Stimulated activated CD8-positive, alpha-beta memory T cell treated with anti-CD3 and anti-CD28 coated beads, Interleukin-7, amount 100 ng/mL, for 1 hour (primary cell): ENCODE results near the gene COL15A1.

ENCODE experiments used
- DNase-seq, 2 donors: peaks; one replicate each; pipeline ENCODE4 v3.0.0-alpha.2; 2020; ENCODE audit warnings: low read depth in 2 of 2

COL15A1 gene

DNA sequence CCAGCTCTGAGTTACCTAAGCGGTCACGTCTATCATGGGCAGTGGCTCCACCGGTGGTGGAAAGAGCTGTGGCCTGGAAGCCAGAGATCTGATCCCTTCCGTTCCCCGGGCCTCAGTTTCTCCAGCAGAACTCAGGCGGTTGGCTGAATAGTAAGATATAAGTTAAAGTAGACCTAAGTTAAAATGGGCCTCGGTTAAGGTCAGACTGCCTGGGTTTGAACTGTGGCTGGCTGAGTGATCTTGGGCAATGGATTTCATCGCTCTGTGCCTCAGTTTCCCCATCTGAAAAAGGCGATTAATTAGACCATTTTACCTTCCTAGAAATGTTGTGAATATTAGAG, 997 bp downstream of the COL15A1 start:
- no peak for DNase-seq

DNA sequence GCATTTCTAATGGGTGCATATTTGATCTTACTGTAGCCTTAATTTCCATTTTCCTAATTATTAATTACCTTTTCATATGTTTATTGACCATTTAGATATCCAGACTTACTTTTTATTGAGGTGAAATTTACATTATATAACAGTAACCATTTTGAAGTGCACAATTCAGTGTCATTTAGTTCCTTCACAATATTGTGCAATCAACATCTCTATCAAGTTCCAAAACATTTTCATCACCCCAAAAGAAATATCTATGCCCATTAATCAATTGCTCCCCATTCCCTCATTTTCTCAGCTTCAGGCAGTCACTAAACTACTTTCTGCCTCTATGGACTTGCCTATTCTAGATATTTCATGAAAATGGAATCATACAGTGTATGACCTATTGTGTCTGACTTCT, 5.9 kb downstream of the COL15A1 start:
- DNase-seq: no peak

DNA sequence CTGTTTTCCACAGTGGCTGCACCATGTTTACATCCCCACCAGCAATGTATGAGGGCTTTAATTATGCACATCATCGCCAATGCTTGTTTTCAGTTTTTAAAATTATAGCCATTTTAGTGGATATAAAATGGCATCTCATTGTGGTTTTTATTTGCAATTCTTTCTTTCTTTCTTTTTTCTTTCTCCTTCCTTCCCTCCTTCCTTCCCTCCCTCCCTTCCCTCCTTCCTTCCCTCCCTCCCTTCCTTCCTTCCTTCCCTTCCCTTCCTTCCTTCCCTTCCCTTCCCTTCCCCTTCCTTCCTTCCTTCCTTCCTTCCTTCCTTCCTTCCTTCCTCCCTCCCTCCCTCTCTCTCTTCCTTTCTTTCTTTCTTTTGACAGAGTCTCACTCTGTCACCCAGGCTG, 6.6 kb downstream of the COL15A1 start:
- no peak for DNase-seq

DNA sequence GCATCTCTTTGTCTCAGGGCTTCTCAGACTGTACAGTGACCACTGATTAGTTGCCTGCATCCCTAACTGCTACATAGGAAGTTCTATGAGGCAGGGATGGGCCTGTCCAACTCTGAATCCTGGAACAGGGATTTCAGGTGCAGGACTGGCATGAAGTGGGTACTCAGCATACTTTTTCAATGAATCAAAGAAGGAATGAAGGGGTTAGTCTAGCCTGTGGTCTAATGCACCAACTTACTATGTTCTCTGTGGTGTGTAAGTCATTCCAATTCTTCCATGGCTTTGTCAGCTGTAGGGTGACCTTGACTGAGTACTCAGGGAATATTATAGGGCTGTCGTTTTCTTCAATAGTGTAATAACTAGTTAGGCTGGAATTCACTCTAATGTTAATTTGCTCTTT, 8.3 kb downstream of the COL15A1 start:
- DNase-seq: no peak

DNA sequence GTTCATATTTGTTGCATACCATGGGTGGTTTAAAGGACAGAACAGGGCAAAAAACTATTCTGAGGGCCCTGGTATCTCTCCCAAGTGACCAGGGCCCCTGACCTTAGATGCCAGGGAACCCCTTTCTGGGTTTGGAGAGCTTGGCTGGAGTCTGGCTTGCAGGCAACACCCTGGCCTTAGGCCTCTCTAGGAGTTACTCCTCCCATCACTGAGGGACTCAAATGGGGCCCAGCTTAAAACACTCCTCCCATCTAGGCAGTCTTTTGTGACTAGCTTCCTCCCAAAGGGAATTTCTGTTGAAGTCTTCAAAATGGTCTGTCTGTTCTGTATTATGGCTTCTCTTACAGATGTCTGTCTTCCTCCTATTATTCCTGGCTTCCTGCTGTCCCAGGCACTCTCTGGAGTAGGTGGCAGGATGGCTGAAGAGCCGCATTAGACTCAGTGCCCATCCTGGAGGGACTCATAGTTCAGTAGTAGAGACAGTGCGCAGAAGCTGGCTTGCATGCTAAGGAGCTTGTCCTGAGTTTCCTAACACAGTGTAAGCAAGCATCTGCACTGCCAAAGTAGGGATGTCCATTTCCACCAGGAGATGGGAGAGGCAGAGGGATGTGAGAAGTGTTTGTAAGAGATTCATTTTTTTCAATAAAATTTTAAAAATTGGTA, 10.0 kb downstream of the COL15A1 start:
- DNase-seq: no peak

DNA sequence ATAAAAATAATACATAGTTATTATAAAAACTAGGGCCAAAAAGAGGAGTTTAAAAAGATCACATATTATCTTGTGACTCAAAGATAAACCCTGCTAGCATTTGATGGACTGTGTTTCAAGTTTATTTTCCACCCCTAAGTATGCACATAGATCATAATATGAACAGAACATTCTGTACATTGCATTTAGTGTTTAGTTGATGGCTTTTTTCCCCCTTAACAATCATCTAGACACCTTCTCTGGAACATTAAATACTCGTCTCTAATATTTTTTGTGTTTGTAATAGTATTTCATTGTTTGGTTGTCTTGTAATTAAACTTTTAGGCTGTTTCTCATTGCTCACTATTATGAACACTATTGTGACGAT, 10.5 kb downstream of the COL15A1 start:
- DNase-seq: no peak

DNA sequence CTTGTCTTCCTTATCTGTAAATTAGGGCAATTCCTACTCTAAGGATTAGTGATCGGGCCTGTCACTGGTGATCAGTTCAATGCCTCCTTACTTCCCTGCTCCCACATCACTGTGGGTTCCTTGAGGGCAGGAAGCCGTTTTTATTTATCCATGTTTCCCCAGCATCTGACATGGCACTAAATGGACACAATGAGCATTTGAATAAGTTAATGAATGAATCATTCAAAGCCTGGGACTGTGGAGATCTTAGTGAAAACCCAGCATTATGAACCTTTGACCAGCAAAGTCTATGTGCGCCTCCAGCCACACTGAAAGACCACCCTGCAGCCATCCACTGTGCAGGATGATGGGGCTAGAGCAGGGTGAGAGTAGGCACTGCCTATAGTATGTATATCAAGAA, 11.6 kb downstream of the COL15A1 start:
- no peak for DNase-seq

DNA sequence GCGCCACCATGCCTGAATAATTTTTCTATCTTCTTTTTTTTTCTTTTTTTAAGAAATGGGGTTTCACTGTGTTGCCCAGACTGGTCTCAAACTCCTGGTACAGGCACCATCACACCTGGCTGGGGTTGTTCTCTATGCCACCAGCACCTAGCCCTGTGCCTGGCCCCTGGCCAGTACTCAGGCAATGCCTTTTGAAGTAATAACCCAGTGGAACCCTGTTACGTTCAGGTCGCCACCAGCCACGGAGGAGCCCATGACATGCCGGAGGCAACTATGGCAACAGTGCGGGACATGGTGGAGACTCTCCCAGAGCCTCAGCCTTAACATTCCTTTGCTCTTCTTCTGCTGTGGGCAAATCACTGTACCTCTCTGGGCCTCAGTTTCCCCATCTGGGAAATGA, 14.1 kb downstream of the COL15A1 start:
- no peak for DNase-seq

DNA sequence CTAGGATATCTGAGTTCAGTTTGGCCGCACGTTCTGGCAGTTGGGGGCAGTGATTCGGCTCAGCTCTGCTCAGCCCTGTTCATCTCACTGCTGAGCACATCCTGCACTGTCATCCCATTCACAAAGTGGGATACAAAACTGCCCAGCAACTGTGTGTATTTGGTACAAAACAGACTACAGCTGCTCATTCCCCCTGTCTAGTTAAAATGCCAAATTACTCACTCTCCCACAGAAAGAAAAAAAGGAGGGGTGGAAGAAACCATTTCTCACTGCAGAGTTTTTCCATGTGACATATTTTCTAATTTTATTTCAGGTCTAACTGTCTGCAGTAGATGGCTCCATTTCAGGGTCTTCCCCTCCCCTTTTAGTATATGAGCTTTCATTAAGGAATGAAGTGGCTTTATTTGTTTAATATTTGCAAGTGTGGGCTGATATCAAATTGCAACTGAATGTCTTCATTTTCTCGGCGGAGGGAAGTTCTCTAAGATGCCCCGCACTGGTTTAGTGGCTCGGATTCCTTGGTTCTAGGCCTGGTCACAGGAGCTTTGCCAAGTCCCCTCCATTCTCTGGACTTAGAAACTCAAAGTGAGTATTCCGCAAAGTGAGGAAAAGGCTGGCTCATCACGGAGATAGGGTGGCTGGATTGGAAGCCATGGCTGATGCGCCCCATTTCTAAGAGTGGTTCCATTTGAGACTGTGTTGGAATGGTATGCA, 14.7 kb downstream of the COL15A1 start:
- DNase-seq: no peak

DNA sequence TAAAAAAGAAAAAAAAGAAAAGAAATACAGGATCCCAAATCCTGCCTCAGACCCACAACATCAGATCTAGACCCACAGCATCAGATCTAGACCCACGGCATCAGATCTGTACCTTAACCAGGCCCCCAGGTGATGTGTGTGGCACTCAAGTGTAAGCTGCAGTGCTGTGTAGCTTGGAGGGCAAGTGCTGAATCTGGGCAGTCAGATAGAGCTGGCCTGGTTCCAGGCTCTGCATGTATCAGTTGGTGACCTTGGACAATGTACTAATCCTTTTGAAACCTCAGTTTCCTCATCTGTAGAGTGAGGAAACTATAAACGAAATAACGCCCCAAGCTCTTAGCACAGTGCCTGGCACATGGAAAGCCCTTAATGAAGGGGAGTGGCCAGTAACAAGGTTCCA, 16.7 kb downstream of the COL15A1 start:
- DNase-seq: no peak

DNA sequence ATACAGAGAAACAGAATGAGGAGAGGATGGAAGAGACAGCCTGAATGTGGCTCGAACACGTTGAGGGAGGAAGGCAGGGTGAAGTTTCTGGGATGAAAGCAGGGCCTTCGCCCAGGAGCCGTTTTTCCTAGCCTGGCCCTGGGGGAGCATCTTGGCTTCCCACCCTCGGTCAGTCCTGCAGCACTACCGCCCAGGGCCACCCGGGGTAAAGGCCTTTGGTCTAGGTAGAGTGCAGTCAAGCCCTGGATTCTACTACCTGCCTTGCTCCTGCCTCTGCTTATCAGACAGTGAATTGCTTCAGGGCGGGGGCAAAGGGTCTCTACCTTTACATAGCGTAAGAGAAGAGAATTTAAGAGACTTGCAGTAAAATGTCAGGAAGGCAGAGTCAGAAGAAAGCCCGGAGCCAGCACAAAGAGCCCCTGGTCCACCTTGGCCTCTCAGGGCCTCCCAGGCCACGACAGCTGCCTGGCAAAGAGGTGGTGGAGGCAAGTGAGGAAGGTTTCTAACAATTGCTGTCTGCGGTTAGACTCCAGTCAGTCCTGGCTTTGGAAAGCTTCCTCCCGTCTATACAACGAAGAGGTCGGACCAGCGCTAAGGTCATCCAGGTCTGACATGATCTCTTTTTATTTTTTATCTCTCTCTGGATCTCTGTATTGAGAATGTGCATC, 17.9 kb downstream of the COL15A1 start:
- DNase-seq: no peak

DNA sequence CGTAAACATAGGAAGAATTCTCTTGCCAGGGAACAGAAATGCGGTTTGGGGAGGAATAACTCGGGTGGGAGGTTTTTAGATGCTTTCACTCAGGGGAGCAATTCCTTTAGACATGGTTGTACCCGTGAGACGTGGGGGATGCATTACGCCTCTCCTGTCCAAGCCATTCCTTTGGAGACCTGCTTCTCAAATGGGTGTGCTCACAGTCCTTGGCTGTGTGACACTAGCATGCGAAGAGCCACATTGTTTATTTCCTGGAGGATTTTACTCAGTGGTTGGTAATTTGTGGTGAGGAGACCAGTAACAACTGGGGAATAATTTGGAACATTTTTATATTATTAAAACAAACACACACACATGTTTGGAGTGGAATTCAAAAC, 18.5 kb downstream of the COL15A1 start:
- DNase-seq: no peak

DNA sequence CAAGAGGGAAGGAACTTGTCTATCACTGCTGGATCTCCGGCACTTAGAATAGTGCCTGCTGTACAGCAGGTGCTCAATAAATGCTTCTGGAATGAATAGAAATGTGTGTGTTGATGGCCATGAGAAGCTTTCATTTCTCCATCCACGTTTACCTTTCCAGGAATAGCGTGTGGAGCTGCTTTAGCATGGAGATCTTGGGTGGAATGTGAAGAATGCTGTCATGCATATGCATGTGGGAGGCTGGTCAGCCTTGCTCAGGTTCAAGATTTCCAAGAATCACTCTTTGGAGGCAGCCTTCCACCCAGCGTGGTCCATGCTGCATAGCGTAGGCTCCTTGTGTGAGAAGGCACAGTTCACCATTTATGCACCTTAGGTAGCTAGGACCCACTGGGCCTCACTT, 19.2 kb downstream of the COL15A1 start:
- DNase-seq: no peak

DNA sequence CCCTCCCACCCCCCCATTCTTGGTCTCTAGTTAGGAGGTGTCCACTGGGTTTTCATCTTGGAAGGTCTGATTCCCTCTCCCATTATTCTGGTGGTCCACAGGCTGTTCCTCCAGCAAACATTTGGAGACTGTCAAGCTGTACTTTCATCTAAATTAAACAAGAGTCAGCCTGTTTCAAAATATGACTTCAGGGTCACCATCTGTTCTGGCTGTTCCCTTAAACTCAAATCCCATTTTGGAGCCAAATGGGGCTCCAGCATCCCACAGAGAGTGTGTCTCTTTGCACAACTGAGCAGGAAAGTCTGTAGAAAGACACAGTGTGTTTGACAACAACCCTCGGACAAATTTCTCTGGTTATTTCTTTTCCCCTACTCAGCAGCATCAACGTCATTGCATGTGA, 20.5 kb downstream of the COL15A1 start:
- DNase-seq: no peak

DNA sequence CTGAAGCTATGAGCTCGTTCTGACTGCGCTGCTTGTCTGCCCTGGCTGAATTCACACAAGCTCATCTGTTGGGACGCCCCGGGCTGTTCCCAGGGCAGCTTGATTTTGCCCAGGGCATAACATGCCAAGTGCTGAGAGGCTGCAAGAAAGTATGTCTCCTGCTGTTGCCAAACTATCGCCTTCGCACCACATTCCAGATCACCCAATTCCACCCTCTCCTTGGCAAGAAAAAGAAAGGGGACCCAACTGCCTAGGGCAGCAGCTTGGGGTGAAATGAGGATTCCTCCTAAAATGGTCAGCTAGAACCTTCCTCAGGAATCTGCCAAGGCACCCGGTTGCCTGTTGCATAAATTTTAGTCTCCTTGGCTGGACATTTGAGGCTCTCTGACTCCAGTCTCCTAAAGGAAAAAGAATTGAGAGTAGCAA, 21.2 kb downstream of the COL15A1 start:
- DNase-seq: no peak

DNA sequence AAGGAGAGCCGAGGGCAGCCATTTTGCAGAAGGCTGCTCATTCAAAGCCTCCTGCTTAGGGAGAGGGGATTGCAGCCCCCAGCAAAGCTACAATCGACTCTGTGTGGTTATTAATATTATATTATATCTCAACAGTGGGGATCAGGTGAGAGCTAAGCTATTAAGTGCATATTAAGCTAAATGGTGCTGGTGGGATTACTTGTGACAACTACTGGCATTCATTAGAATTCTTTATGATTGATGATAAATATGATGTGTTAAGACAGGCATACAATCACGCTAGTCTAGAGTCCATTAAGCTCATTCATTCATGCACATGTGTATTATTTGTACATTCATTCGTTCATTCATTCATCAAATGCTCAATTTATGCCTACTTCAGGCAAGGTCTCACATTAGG, 23.0 kb downstream of the COL15A1 start:
- DNase-seq: no peak

DNA sequence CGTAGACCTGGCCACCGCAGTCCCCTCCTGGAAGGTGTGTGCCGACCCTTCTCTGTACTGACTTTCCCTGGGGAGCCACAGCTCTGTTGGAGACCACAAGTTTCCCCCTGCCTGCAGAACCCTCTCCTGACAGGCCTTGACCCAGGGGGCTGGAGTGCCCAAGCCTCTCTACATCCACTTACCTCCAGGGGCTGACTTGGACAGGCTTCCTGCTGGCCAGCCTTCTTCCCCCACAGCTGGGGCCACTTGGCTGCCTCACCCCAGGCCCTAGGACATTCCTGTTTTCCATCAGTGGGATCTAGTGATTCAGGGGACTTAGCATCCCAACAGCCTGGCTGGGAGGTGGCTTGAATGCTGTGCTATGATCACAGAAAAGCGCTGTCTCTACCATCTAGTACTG, 23.6 kb downstream of the COL15A1 start:
- DNase-seq: no peak

DNA sequence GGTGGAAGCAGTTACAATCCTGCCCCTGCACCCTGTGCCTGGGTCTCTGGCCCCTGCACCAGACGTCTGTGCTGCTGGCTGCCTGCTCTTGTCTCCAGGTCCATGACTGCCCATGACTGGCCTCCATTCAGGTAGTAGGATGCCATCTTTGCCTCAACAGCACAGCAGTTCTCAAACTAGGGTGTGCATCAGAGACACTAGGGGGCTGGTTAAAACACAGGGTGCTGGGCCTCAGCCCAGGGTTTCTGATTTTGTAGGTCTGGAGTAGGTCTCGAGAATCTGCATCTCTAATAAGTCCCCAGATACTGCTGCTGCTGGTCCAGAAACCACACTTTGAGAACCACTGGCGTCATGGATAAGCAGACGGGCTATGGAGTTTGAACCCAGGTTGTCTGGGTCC, 24.0 kb downstream of the COL15A1 start:
- DNase-seq: no peak

DNA sequence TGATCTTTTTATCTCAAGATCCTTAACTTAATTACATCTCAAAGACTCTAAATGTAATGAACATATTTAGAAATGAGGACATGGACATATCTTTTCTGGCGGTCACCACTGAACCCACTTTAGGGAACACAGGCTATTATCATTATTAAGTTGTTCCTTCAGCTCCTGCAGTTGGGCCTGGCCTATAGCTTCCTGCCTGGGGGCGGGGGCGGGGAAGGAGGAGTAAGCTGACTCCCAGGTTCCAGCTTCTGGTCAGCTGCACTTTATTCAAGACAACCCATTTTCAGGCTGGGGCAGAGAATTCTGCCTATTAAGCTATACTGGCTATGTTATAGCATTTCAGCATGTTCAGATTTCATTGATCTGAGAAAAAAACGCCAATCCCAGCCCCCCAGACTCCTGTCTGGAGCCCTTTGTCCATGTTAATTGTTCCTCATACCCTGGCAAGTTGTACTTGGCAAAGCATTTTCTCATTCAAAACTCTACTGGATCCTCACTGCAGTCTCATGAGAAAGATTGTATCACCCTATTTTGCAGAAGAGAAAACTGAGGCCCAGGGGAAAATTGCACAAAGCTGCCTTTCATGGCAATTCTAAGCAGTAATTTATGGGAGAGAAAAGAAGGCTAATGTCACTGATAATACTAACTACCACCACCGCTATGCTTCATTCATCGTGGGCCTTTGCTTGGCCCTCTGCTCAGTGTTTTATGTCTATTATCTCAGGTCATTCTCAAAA, 25.1 kb downstream of the COL15A1 start:
- no peak for DNase-seq

DNA sequence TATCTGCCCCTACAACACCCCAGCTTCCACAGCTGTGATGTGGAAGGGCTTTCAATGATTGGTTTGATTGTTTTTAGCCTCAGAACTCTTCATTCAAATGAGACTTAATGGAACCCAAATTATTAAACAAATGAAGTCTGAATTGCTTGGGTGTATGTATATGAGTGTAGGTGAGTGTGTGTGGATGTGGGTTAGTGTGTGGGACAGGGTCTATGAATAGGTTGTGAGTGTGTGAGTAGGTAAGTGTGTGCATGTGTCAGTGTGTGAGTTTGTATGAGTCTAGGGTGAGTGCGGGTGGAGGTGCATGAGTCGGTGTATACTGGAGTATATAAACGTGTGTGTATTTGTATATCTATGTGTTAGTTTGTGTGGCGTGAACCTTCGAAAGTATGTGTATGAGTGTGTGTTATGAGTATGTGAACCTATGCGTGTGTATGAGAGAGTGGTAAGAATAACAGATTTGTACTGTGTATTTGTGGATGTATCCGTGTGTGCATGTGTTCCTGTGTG, 26.9 kb downstream of the COL15A1 start:
- DNase-seq: no peak

DNA sequence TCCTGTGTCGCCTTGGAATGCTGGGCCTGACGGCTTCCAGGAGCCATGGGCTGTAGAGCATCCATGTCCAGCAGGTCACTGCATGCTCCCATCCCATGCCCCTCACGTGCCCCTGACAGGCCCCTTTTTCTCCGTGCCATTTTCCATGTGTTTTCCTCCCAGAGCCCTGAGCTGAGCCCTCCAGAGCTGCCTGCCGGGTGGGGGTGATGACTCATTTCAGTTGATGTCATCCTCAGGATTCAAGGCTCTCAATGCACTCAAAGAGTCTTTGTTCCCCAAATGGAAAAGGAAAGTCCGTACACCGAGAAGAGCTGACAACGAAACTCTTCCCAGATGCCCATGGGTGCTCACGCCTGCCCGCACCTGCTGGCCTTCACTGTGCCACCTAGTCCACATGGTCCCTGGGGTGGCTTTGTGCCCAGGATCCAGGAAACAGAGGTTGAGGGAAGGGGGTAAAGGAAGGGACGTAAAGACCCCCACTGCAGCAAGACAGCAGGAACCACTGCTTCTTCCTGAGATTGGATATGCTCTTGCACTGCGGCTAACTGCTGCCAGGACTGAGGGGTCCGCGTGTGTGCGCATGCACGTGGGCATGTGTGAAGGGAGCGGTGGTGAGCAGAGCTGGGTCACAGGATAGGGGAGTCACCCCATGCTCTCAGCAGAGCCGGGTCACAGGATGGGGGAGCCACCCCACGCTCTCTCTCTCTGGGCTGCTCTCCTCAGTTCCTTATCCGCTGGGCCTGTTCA, 27.6 kb downstream of the COL15A1 start:
- DNase-seq: no peak

DNA sequence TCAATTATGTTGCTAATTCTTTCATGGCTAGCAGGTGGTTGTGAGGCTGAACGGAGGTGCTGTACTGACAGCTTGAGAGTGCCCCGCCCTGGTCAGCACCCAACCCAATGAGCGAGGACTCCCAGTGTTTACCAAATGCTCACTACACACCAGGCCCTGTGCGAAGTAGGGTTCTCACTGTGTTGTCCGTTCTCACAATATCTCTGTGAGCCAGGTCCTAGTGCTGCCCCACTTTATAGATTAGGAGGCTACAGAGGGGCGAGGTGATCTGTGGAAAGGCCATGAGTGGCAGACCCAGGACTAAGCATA, 28.2 kb downstream of the COL15A1 start:
- no peak for DNase-seq
